Lower leg skin (tissue), 4 donors: Measurements from ENCODE around the gene ANKRD17. TPM values are rescaled to one million over a fixed set of nuclear protein-coding genes. Genes with fewer than 3 reads are reported as not detected.

Source experiments
- DNase-seq, 2 donors: peaks; one replicate each; pipeline ENCODE4 v3.0.0-alpha.2; 2019; ENCODE audit warnings: low spot score in 2 of 2
- H3K4me3 ChIP-seq: fragments of 200-600 bp; sonication (generic); 2 replicates; pipeline ENCODE4 v1.5.1; 2017; ENCODE audit warnings: mild to moderate bottlenecking, low read depth; ENCODE audit not compliant: poor library complexity, severe bottlenecking
- POLR2A ChIP-seq, 2 donors: fragments of 450-650 bp; IDR thresholded peaks; one replicate each; pipeline ENCODE4 v1.6.1; 2016 to 2017; ENCODE audit warnings: antibody characterized with exemption in 2 of 2, mild to moderate bottlenecking in 1 of 2, moderate library complexity in 1 of 2
- WGBS, 2 donors: methylation state at CpG; one replicate each; pipeline ENCODE4 v1.1.5; 2018; 5-methylcytosine and 5-hydroxymethylcytosine counted together
- intact Hi-C: fragments of 100-400 bp; cut with DNase I; formaldehyde crosslinking; loops from one replicate; pipeline ENCODE4 v1.15.0; 2023; ENCODE audit warnings: low total_unique reads
- total RNA-seq, 4 donors: library from RNA; depleted of rRNA; stranded (reverse); fragments of >200 nt; gene quantifications; one replicate each; pipeline ENCODE4 v1.1.0, GENCODE V29; 2016
- TF ChIP-seq, protein P1 (sequence below), 3 donors: fragments of 450-650 bp; IDR thresholded peaks; one replicate each; pipeline ENCODE4 v1.5.1; 2016; ENCODE audit warnings: antibody characterized with exemption in 3 of 3, mild to moderate bottlenecking in 3 of 3, moderate library complexity in 2 of 3

ANKRD17 gene
- total RNA-seq, 4 donors from 2014 or later = 48.0 to 64.1 (median 57.0) TPM

DNA sequence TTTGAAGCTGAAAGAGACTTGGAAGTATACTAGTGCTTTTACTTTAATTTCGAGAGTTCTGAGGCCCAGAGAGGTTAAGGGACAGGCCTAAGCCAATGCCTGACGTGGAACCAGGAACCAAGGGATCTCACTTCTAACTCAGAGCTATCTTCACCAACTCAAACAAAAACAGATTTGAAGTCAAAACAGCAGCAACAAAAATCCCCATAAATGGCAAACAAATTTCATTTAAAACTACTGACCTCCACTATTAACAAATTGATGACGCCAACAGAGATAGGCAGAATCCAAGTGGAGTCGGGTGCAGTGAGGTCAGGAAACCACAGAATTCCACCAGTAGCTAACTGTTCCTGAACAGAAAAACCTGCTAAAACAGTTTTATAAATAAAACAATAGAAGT is 194.1 kb downstream of the ANKRD17 start:
- H3K4me3 ChIP-seq = no peak overlapping the region
- intact Hi-C loops = no loop called here
- no peak for TF ChIP-seq POLR2A (IDR thresholded peaks at IDR 0.05)
- TF ChIP-seq, protein P1, sequence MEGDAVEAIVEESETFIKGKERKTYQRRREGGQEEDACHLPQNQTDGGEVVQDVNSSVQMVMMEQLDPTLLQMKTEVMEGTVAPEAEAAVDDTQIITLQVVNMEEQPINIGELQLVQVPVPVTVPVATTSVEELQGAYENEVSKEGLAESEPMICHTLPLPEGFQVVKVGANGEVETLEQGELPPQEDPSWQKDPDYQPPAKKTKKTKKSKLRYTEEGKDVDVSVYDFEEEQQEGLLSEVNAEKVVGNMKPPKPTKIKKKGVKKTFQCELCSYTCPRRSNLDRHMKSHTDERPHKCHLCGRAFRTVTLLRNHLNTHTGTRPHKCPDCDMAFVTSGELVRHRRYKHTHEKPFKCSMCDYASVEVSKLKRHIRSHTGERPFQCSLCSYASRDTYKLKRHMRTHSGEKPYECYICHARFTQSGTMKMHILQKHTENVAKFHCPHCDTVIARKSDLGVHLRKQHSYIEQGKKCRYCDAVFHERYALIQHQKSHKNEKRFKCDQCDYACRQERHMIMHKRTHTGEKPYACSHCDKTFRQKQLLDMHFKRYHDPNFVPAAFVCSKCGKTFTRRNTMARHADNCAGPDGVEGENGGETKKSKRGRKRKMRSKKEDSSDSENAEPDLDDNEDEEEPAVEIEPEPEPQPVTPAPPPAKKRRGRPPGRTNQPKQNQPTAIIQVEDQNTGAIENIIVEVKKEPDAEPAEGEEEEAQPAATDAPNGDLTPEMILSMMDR (IDR thresholded peaks at IDR 0.05) = no peak
- no peak for DNase-seq
- WGBS, 2 donors = 72 to 74% methylated on average over 4 of the region's 4 CpGs

DNA sequence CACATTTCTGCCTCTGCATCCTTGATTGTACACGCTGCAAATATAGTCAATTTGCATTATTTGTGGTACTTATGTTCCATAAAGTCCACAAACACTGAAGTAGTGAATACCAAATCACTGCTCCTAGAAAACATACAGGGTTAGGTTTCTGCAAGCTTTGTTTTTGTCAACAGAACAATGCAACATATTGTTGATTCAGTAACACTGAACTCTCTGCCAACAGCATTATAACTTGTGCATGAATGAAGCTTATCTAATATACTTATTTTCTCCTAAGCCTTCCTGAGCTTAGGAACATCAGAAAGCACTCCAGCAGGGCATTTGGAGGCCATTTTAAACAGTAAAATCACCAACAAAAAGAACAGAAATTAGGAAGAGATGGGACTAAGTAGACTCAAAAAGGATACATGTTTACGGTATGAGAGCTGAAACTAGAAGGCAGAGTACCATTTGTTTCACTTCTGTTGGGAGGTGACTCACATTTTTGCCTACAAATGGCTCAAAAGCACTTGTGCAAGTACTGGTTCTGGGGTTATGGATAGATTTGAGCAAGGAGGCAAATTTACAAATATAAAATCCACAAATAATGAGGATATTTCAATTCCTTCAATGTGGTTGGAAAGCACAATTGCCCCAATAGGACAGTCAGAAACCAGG is 203.2 kb downstream of the ANKRD17 start:
- H3K4me3 ChIP-seq = no peak overlapping the region
- intact Hi-C loops = no loop called here
- 84 to 92% methylated on average over 2 of the region's 2 CpGs for WGBS, 2 donors
- no peak for DNase-seq
- TF ChIP-seq, protein P1 (IDR thresholded peaks at IDR 0.05) = no peak
- no peak for TF ChIP-seq POLR2A (IDR thresholded peaks at IDR 0.05)

DNA sequence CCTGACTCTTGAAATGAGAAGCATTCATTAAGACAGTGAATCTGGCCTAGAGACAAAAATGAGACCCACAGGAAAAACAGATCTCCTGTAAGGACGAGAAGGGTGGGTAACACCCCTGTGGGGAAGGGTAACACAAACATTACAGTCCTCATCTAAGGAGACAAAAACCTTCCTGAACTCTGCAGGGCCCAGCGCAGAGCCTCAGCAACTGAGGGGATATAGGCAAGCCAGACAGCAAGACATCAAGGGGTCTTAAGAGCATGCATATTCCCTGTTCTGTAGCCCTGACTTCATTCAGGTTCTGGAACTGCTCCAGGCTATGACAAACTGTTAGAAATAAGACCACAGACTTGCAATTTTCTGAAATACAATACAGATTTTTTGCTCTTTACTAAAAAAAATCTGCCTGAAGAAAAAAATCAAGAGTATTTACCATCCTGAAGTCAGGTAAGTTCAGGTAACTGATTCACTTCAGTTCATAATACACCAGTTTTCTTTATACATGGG is 204.6 kb downstream of the ANKRD17 start:
- TF ChIP-seq, protein P1 (IDR thresholded peaks at IDR 0.05) = no peak
- no peak for TF ChIP-seq POLR2A (IDR thresholded peaks at IDR 0.05)
- no peak for DNase-seq
- intact Hi-C loops = no loop called here
- no peak overlapping the region for H3K4me3 ChIP-seq
- WGBS, 2 donors = 84 to 88% methylated on average over 2 of the region's 2 CpGs

GRCh38 chr4:73053076-73053475 is 205.5 kb downstream of the ANKRD17 start:
- no peak for DNase-seq
- intact Hi-C loops = no loop called here
- no peak for TF ChIP-seq POLR2A (IDR thresholded peaks at IDR 0.05)
- TF ChIP-seq, protein P1 (IDR thresholded peaks at IDR 0.05) = no peak
- no peak overlapping the region for H3K4me3 ChIP-seq
- 82% methylated on average over 5 of the region's 5 CpGs for WGBS, 2 donors

GRCh38 chr4:73051625-73052024 is 207.0 kb downstream of the ANKRD17 start:
- intact Hi-C loops = no loop called here
- H3K4me3 ChIP-seq = no peak overlapping the region
- no peak for DNase-seq
- TF ChIP-seq POLR2A (IDR thresholded peaks at IDR 0.05) = no peak
- TF ChIP-seq, protein P1 (IDR thresholded peaks at IDR 0.05) = no peak
- WGBS, 2 donors = 95% methylated on average over 1 of the region's 1 CpG

DNA sequence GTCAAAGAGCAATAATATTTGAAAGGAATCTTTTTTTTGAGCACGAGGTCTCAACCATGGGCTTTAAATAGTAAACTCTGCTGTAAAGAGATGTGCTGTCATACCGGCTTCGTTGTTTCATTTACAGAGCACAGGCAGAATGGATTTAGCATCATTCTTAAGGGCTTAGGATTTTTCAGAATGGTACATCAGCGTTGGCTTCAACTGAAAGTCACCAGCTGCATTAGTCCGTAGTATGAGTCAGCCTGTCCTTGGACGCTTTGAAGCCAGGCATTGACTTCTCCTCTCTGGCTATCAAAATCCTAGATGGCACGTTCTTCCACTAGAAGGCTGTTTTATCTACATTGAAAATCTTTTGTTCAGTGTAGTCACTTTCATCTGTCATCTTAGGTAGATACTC is 212.7 kb downstream of the ANKRD17 start:
- no peak for DNase-seq
- H3K4me3 ChIP-seq = no peak overlapping the region
- 94 to 96% methylated on average over 7 of the region's 7 CpGs for WGBS, 2 donors
- TF ChIP-seq, protein P1 (IDR thresholded peaks at IDR 0.05) = no peak
- TF ChIP-seq POLR2A (IDR thresholded peaks at IDR 0.05) = no peak
- intact Hi-C loops = no loop called here
